ENCODE data around the gene PRKCZ. TPM values are rescaled to one million over a fixed set of nuclear protein-coding genes. Genes with fewer than 3 reads are reported as not detected.
A peak's percentile ranks its signal among the peaks of the same experiment; 100 is the strongest.

PRKCZ gene
- total RNA-seq, 2 experiments from 2014 or later, result 17.8 to 19.0 TPM

DNA sequence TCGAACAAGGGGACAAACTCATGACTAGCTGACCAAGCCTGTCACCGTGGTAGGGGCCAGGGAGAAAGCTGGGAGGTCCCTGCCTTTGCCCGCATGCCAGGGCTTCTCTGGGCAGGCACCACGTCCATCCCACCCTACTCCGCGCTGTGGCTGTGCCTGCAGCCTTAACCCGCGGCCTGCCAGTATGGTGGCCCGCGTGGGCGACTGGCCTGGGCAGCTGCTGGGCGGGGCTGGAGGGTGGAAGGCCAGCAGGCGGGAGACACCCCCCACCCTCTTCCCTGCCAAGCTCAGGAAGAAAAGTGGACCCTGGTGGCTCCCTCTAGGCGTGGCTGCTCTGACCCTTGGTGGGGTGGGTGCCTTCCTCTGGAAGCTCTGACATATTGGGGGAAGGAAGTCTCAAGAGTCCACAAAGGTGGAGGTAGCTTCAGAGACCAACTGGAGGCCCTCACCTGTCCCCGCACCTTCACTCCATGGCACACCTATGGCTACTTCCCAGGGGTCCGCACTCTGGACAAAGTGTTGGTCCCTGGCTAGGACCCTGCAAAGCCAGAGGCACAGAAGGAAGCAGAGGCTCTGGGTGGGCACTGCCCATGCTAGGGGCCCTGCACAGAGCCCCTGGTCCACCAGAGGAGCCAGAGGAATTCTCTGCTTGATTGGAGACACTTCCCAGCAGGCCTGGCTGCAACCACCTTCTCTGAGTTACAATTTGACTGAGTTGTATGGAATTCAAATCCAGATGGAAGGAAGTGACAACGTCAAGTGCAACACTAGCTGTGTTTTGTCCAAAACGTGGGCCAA is 174.6 kb downstream of the PRKCZ start:
- peak overlapping the region; percentile 71 for H3K27ac Mint-ChIP-seq
- no peak for TF ChIP-seq CTCF (IDR thresholded peaks at IDR 0.05)
- Histone ChIP-seq H3K36me3 (ENCODE audit: insufficient read depth, low read length) (no peaks in the 10 kb centered on the region), H3K4me1 (ENCODE audit: insufficient read depth, low read length) (peaks cover 23% of the 10 kb centered on the region), H3K9me3 (ENCODE audit: control insufficient read depth in 1 of 2, insufficient read depth in 1 of 2, low read length in 2 of 2) (no peaks in the 10 kb centered on the region), H3K27ac (ENCODE audit: low read depth in 1 of 2, low read length in 2 of 2) (no peak overlapping the region), H3K27me3 (ENCODE audit: control insufficient read depth in 1 of 2, insufficient read depth in 2 of 2, low read length in 2 of 2) (no peaks in the 10 kb centered on the region), H3K4me3 (ENCODE audit: low read length) (no peak overlapping the region)
- POLR2A ChIA-PET, result no interaction called here
- CTCF ChIA-PET, result interaction anchor here (1.3 to 2.7 kb wide), 3 partner anchors 12 to 157 kb away, joined by 5 to 7 read pairs (median 5); partner anchors contain the start of gene FAAP20
- H3K4me1 Mint-ChIP-seq (ENCODE audit: low read depth), result peaks cover 5% of the 10 kb centered on the region
- no peaks in the 10 kb centered on the region for H3K9me3 Mint-ChIP-seq
- intact Hi-C loops (cut with DNase I, micrococcal nuclease), result no loop called here
- ATAC-seq (ENCODE audit: poor library complexity) (no peak), DNase-seq (peak in 1 of 14 experiments; percentile 26)
- H3K4me3 Mint-ChIP-seq, result peak overlapping the region; percentile 68
- peaks cover 15% of the 10 kb centered on the region for H3K36me3 Mint-ChIP-seq (ENCODE audit: low read depth)
- H3K27me3 Mint-ChIP-seq, result no peaks in the 10 kb centered on the region

DNA sequence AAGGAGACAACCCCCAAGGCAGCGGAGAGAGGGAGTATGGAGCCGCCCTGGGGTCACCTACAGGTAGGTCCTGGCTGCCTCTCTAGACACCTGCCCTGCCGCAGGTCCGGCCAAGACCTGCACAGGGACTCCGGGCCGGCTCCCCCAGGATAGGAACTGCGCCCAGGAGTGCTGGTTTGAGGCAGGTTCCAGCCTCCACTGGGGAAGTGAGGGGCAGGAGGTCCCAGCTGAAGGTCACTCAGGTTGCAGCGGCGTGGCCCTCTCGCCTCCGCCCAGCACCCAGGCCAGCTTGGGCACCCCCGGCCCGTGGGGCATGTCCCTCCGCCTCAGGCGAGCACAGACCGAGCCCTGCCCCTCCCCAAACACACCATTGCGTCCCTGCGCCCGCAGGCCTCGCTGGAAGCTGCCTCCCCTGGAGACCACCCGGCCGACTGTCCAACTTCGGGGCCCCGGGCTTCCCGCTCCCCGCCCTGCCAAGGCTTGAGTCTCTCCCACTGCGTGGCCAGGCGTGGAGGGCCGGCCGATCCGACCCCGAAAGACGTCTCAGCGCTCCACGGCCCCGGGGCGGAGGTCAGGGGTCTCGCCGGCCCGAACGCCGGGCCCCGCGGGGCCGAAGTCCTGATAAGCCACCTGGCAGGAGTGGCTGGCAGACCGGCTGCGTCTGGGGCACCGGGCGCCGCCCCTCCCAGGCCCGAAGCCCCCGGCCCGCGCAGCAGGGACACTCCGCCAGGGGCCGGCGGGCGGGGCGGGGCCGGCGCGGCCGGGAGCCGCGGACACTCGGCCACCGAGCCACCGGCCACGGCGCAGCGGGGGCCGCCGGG is 176.5 kb downstream of the PRKCZ start:
- H3K27me3 ChIP-seq (ENCODE audit: control insufficient read depth in 1 of 2, insufficient read depth in 2 of 2, low read length in 2 of 2), result no peaks in the 10 kb centered on the region
- H3K27me3 Mint-ChIP-seq, result peaks cover 12% of the 10 kb centered on the region
- DNase-seq (peak in 2 of 14 experiments; percentile 20 to 59), ATAC-seq (ENCODE audit: poor library complexity) (no peak)
- peaks cover 34% of the 10 kb centered on the region for H3K36me3 Mint-ChIP-seq (ENCODE audit: low read depth)
- H3K4me3 Mint-ChIP-seq, result peak overlapping the region; percentile 94
- H3K36me3 ChIP-seq (ENCODE audit: insufficient read depth, low read length), result no peaks in the 10 kb centered on the region
- no peaks in the 10 kb centered on the region for H3K9me3 Mint-ChIP-seq
- intact Hi-C loops (cut with DNase I, micrococcal nuclease), result loop anchor here in 1 of 2 experiments (1.0 kb wide), 1 partner anchor 20 kb away; no protein-coding TSS in a partner anchor
- TF ChIP-seq CTCF (IDR thresholded peaks at IDR 0.05), result no peak
- peaks cover 42% of the 10 kb centered on the region for H3K4me1 ChIP-seq (ENCODE audit: insufficient read depth, low read length)
- ChIA-PET CTCF (interaction anchor here (0.7 to 1.2 kb wide), 2 partner anchors 32 to 165 kb away, joined by 3 read pairs; partner anchors contain the start of genes FAAP20, MORN1 and RER1), POLR2A (interaction anchor here (1.0 to 9.7 kb wide), 14 partner anchors 14 to 93 kb away, joined by 3 to 197 read pairs (median 8); partner anchors contain the start of gene FAAP20)
- H3K27ac Mint-ChIP-seq, result peak overlapping the region; percentile 90
- peaks cover 18% of the 10 kb centered on the region for H3K4me1 Mint-ChIP-seq (ENCODE audit: low read depth)
- no peak overlapping the region for H3K4me3 ChIP-seq (ENCODE audit: low read length)
- no peak overlapping the region for H3K27ac ChIP-seq (ENCODE audit: low read depth in 1 of 2, low read length in 2 of 2)
- H3K9me3 ChIP-seq (ENCODE audit: control insufficient read depth in 1 of 2, insufficient read depth in 1 of 2, low read length in 2 of 2), result no peaks in the 10 kb centered on the region
